HG03342 (cell line): Measurements from ENCODE around the gene CHID1.
A peak's percentile ranks its signal among the peaks of the same experiment; 100 is the strongest.

Source experiments
- ATAC-seq: cut with Tn5 transposase; IDR thresholded peaks from one replicate; pipeline ENCODE4 v1.9.1; 2021; ENCODE audit warnings: mild to moderate bottlenecking, moderate library complexity; ENCODE audit not compliant: unreplicated experiment

The CHID1 gene

DNA sequence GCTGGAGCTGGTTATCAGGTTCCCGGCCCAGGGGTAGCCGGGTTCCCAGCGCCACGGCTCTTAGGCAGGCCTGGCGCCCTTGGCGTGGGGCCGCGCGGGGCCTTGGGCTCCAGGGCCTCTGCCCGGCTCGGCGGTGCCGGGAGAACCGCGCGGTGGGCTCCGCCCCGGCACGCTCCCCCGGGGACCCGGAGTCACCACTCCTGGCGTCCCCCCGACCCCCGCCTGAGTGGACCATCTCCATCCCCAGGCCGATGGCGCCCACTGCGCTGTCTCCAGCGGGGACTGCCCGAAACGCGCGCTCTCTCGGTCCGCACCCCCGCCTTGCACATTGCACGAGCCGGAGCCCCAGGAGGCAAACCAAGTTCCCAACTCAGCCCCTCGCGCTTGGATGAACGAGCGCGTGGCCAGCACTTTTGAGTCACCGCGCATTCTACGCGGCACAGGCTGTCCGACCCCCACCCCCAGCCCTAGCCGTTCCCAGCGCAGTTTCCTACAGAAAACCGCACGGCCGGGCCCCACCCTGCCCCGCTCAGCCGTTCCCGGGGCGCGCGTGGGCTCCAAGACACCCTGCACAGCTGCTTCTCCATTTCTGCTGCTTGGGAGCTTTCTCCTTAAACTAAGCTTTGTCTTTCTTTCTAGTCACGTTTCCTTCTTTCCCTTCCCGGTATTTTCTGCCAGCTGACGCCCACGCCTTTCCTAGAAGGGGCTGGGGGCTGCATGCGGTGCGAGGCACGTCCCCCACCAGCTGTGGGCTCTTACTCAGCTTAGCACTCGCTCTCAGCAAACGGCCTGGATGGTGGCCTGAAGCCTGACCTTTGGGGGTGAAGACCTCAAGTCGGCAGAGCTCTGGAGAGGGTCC, 650 bp upstream of the CHID1 start:
- peak; percentile 36 for ATAC-seq

DNA sequence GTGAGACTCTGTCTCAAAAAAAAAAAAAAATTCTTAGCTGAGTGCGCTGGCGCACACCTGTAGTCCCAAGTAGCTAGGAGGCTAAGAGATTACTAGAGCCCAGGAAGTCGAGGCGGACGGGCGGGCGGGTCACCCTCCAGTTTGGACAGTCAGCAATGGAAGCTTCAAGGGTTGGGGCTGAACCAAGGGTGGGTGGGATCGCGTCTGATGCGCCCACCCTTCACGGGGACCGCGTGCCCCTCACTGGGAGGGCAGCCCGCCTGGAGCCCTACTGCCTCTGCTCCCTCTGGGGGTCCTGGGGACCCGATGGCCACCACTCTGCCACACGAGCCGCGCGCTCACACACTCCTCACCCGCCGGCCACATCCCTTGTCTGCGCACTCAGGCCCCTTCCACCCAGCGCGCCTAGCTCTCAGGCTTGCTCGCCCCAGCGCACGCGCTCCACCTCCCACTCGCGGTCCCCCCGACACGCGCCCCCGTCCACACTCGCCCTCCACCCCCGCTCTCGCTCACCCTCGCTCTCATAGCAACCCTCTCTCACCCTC, 494 bp downstream of the CHID1 start:
- peak; percentile 10 for ATAC-seq

DNA sequence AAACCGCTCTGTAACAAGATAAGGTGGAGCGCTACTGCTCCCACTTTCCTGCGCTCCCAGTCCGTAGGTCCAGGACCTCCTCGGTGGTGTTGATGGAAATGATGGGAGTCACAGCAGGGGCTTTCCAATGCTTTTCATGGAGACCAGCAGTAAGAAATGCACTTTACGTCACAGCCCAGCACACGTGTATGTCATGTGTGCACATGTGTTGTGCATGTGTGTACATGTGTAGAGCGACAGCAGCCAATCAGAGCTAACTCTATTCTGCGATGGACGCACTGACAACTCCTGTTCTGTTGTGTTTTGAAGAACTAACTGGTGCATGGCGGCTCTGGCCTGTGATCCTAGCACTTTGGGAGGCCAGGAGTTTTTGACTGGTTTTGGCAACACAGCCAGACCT, 1.2 kb downstream of the CHID1 start:
- ATAC-seq = no peak

DNA sequence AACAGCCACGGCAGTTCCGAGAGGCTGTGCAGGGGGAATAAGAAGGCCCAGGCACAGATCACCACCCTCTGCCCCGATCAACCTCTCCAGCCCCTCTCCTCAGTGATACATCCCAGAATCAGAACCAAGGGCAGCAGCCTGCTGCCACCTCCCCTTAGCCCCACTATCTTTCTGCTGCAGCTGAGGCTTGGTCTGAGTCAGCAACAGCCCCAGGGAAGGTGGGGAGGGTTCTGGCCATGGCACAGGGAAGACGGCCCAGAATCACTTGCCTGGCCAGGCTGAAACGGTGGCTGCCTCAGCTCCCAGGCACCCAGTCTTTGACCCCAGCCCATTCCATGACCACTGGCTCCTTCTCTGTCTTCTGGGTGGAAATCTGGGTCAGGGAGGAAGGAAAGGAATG, 2.3 kb downstream of the CHID1 start:
- no peak for ATAC-seq

DNA sequence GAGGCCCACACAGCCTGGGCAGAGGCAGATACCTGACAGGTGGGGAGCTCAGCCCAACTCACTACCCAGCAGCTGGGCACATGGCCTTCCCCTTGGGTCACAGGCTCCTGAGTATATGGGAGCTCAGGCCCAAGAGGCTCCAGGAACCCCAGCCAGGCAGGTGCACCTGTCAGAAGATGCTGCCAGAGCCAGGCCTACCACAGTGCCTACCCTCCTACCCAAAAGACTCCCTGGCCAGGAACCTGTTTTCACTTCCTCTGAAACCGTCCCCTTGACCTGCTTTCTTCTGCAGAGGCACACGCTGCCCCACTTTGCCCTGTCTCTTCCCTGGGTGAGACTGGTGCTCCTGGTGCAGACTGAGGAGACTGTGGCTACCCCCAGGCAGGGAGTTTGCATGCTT, 2.9 kb downstream of the CHID1 start:
- no peak for ATAC-seq

DNA sequence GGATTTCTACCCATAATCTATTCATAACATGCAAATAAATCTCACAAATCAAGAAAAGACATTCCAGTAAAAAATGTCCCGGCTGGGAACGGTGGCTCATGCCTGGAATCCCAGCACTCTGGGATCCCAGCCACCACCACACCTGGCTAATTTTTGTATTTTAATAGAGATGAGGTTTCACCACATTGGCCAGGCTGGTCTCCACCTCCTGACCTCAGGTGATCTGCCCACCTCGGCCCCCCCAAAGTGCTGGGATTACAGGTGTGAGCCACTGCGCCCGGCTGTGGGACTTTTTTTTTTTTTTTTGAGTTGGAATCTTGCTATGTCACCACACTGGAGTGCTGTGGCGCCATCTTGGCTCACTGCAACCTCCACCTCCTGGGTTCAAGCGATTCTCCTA, 4.7 kb downstream of the CHID1 start:
- no peak for ATAC-seq

DNA sequence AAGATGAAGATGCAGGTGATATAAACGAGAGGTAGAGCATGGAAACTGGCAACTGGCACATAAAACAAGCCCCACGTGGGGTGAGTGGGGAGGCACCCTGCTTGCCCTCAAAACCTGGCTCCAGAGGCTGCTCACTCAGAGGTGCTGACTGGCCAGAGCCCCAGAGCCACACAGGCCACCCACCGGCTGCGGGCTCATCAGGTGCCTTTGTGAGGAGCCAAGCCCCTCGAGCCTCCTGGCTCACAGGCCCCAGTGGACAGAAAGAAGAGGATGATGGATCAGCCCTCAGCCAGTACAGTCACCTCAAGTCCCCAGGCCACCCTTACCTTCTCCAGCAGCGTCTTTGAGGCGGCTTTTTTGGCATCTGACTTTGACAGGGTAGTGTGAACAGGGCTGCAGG, 6.2 kb downstream of the CHID1 start:
- ATAC-seq = no peak

DNA sequence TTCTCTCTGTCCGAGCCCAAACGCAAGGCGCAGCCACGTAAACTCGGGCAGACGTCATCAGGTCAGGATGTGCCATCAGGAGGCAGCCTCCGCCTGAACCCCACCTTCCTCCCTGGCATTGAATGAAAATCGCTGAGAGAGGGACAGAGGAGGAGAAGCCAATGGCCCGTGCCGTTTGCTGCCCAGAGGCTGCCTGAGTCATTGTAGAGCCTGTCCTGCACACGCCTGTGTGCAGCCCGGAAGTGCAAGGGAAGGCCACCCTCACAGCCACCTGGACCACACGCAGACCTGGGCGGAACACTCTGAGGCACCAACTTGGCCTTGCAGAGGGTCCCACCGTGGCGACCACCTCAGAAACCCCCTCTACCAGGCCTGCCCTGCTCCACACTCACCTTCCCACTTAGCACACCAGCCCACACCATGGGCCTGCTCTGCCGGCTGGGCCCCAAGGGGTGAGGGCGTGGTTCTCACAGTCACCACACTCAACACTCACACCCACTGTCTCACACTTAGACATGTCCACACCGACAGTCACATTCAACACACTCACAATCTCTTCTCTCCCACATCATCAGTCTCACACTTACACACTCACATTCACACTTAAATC, 9.1 kb downstream of the CHID1 start:
- no peak for ATAC-seq

DNA sequence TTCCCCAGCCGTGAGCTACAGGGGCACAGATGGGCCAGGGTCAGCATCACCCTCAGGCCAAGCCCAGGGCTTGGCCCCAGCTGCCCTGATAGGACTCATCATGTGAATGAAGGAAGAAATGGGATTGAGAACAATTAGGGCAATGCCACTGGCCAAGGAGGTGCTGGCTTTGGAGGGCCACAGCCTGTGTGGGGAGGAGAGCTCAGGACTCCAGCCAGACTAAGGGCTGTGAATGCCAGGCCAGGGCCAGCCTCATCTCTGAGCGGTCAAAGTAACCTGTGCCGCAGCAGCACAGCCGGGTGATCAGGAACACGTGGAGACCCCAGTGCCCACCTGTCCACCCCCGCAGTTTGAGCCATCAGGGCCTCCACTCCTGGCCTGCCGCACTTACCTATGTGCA, 10.1 kb downstream of the CHID1 start:
- no peak for ATAC-seq

DNA sequence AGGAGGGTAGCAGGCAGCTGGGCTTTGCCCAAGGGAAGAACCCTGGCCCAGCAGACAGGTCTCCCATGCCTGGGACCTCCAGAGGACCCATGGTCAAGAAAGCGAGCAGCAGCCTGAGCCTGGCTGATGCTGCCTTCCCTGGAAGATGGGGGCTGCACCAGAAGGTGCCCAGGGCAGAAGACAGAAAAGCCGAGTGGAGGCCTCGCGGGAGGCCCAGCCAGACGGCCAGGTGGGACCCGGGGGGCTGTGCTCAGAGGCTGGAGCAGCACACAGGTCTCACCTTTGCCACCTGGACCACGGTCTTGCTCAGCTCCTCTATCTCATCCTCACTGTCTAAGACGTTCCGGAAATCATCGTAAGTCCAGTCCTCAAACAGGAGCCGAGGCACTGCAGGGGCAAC, 10.9 kb downstream of the CHID1 start:
- no peak for ATAC-seq

DNA sequence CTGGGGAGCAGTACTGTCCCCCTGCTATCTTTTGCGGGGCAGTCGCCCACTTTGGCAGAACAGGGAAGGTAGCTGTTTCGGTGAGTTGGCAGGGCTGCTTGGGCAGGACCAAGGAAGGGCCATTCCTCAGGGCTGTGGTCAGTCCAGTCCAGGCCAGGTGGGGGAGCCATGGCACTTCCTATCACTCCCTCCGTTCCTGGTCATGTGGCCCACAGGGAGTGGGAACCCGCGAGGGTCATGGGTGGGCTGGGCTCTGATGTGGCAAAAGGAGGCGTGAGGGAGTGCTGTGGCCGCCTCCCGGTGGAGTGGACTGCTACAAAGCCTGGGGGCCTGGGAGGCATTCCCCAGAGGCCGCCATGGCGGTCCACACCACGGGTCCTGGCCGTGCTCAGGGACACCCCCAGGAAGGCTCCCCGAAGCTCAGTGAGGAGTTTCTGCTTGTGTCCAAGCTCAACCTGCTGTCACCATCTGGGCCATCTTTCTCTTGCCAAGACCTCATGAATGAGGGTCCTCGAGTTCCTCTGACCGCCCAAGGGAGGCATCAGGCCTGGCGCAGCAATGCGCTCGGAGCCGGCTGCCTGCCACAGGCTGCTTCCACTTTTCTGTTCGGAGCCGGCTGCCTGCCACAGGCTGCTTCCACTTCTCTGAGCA, 11.9 kb downstream of the CHID1 start:
- no peak for ATAC-seq

DNA sequence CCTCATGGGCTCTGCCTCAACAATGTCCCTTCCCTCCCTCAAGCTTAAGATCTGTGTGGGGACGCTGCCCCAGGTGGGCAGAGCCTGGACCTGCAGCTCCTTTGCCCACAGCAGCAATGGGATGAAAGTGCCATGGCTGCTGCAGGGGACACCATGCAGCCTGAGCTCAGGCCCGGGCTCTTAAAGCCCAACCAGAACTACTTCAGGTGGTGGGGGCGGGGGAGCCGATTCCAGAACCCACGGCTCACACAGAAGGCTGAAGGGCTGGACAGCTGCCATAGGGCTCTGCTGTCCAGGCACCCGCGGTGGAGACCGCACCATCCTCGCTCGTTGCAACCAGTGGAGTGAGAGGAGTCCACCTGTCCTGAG, 12.5 kb downstream of the CHID1 start:
- no peak for ATAC-seq

DNA sequence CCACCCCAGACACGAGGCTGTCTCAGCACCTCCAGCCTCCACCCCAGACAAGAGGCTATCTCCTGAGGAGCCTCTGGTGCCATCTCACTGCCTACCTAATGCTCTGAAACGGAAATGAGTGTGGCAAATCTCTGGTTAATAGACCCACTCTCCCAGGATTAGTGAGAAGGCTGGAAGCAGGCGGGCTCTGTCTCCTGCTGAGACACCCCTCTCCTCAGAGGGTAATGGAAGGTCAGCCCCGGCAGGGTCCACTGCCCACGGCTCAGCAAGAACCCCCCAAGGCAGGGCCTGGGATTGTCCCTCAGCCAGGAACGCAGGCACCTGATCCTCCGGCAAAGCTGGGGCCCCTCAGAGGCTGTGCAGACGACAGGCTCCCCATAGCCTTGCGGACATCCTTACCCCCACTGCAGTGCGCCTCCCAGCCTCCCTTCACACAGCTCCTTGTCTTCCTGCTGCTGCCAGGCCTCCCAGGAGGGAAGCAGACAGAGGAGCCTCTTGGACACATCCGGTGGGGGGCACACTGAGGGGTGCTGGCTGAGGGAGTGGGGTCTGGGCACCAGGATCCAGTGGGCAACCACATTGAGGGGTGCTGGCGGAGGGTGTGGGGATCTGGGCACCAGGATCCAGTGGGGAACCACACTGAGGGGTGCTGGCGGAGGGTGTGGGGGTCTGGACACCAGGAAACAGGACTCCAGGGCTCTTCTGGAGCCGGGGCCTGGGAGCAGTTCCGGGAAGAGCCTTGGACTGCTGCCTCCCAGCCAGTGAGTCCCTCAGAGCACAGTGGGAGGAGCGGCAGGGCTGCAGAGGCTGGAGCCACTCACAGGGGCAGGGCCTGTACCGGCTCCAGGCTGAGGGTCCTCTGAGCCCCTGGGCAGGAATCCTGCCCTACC, 13.1 kb downstream of the CHID1 start:
- no peak for ATAC-seq

DNA sequence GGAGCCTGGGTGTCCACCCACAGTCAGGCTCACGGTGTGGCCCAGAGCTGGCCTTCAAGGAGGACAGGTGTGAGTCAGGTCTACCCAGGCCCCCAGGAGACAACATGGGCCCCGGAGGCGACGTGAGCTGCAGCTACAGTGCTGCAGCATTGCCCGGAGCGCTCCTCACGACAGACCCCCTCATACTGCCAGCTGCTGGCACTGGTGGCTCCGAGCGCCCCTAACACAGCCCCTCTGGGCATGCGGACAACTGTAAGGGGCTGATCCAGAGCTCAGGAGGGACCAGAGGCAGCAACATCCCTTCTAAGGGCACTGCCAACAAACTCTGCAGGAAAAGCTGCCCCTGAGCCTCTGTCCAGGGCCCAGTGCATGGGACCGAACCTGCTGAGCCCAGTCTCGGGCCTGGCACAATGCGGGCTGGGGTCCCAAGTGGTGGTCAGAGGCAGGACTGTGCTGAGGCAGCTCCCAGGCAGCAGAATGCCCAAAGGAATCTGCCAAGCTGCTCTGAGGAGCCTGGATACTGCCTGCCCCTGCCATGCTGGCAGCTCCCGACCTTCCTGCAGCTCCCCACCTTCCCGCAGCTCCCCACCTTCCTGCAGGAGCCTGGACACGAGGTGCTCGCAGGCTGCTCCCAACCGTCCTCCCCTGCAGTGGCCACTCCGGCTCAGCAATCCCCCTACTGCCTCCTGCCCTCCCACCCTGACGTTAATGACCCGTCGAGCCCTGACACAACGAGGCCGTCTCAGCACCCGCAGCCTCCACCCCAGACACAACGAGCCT, 15.1 kb downstream of the CHID1 start:
- no peak for ATAC-seq

DNA sequence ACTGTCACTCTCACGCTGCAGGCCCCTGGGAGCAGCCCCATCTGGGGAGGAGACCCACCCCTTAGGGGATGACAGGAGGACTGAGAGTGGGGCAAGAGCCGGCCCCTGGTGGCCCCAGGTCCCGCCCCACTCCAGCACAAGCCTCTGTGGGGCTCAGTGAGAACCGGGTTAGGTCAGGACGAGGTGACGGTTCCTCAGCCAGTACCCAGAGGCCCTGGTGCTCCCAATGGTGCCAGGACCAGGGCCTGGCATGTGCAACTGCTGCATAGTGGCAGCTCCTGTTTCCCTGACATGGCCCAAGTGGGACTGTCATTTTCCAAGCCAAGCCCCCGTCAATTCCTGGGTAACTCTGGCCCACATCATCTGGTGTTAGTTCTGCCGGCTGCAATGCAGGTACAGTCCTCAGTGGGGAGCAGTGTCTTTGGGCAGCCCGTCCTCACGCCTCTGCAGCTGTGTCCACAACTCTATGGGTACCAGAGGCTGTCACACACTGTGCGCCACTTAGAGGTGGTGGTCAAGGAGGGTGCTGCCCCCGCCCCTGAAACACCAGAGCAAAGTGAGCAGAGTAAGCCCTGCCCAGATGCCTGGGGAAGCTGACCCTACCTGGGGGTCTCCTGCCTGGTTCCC, 15.9 kb downstream of the CHID1 start:
- ATAC-seq = no peak

DNA sequence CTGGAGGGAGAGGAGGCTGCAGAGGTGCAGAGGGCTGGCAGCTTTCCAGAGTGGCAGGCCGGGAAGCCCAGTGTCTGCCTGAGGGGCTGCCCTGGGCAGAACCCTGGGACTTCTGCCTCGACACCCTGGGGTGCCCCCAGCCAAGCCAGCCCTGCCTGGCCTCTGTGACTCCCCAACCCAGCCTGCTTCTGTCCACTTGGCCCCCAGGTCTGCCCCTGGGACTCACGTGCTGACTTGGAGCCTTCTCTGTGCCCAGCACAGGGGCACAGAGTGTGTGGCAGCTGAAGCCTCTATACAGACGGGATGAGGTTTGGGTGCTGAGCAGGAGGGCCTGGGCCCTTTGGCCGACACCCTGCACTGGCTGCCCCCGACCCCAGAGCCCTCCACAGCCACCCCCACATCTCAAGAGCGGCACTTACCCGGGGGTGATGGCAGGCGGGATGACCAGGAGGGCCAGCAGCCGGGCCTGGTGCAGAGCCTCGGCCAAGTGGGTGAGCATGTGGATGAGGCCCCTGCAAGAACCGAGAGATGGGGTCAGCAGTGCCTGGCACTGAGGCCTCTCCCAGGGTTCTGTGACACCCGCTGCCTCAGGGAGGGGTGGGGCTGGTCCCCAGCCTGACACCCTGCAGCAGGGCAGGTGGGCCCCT, 17.5 kb downstream of the CHID1 start:
- no peak for ATAC-seq

DNA sequence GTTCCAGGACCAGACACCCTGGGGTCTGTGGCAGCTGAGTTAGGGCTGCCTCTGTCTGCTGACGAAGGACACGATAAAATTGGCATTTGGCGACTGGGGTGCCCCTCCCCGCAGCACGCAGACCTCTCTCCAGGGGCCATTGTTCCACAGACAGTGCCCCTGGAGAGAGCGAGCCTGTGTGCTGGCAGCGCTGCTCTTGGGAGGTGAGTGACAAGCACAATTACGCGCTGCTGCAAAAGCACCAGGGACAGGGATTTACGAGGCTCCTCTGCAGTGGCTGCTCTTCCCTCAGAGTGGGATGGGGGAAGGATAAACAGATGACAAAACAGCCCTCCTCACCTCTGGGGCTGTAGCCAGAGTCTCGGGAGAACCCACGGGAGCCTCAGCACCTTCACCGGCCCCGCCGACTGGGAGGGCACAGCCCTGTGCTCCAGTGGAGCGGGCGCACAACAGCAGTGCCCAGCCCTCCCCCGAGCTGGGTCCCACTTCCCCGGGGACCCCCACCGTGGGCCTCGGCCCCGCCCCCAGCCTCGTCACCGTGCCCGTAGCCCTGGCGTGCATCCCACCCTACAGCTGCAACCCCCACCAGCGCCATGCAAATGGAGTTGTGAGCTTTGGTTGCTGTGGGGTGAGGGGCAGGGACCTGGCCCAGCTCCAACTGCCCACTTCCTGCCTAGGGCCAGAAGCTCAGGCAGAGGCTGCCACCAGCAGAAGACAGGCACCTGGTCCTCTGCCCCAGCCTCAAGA, 19.6 kb downstream of the CHID1 start:
- no peak for ATAC-seq

DNA sequence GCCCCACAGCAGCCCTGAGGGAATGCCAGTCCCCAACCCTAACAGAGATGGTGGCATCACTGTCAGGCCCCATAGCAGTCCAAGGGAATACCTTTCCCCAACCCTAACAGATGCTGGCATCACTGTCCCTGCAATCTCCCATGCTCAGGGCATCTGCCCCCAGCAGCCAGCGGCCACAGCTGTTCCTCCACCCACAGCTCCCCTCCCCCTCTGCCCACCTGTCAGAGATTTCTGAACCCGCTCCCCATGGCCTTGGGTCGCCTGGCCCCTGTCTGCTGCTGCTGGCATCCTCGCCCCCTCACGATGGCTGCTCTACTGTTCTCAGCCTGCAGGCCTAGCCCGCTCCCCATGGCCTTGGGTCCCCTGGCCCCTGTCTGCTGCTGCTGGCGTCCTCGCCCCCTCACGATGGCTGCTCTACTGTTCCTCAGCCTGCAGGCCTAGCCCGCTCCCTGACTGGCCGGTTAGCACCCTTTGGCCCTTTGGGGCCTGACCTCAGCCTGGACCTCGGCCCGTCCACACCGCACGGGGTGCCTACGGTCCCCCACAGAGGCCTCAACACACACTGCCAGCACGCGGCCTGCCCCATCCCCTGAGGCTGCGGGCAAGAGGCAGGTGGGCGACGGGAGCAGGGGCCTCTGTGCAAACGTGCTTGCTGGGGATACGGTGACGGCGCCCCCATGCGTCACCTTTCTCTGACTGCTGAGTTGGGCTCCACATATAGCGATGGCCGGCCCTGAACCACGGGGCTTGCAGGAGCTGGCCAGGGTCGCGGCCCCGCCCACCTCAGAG, 20.7 kb downstream of the CHID1 start:
- no peak for ATAC-seq
